ENCODE results near the gene CUEDC1. TPM values are rescaled to one million over a fixed set of nuclear protein-coding genes. Genes with fewer than 3 reads are reported as not detected.

CUEDC1 gene
- total RNA-seq, 3 donors from 2014 or later: 13.0 to 18.0 (median 14.5) TPM

DNA sequence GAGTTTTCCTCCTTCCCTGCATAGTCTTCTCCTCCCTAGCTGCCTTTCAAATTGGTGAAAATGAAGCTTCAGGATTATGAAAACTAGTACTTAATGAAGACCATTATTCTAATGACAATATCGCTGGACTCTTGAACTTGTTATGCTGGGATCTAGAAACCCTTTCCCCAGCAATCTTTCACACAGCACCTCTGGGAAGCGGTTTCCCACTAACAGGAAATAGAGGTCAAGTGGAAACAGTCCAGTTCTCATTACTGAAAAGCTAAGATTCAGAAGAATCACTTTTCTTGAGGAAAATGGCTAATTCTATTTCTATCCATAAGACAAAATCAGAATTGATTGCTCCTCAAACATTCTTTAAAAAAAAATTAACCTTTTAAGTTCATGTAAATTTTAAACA lies 34.8 kb upstream of the CUEDC1 start:
- no peak for DNase-seq (ENCODE audit: low spot score in 2 of 2)
- no peaks in the 10 kb centered on the region for H3K27me3 ChIP-seq
- intact Hi-C loops (cut with DNase I; ENCODE audit: low total_unique reads): loop anchor here (10.0 kb wide), 2 partner anchors 125 to 945 kb away; no protein-coding TSS in a partner anchor
- H3K4me1 ChIP-seq: peaks cover 0 to 9% of the 10 kb centered on the region in 2 donors
- TF ChIP-seq POLR2A (IDR thresholded peaks at IDR 0.05): no peak
- TF ChIP-seq, protein P1, sequence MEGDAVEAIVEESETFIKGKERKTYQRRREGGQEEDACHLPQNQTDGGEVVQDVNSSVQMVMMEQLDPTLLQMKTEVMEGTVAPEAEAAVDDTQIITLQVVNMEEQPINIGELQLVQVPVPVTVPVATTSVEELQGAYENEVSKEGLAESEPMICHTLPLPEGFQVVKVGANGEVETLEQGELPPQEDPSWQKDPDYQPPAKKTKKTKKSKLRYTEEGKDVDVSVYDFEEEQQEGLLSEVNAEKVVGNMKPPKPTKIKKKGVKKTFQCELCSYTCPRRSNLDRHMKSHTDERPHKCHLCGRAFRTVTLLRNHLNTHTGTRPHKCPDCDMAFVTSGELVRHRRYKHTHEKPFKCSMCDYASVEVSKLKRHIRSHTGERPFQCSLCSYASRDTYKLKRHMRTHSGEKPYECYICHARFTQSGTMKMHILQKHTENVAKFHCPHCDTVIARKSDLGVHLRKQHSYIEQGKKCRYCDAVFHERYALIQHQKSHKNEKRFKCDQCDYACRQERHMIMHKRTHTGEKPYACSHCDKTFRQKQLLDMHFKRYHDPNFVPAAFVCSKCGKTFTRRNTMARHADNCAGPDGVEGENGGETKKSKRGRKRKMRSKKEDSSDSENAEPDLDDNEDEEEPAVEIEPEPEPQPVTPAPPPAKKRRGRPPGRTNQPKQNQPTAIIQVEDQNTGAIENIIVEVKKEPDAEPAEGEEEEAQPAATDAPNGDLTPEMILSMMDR (IDR thresholded peaks at IDR 0.05): no peak
- no peak for TF ChIP-seq POLR2AphosphoS5 (IDR thresholded peaks at IDR 0.05)
- H3K36me3 ChIP-seq: no peaks in the 10 kb centered on the region
- no peak overlapping the region for H3K4me3 ChIP-seq
- no peaks in the 10 kb centered on the region for H3K9me3 ChIP-seq
- no peak overlapping the region for H3K27ac ChIP-seq

GRCh38 chr17:57988301-57989250 lies 33.4 kb upstream of the CUEDC1 start:
- no peaks in the 10 kb centered on the region for H3K27me3 ChIP-seq
- peak overlapping the region; percentile 99 for H3K27ac ChIP-seq
- TF ChIP-seq POLR2A (IDR thresholded peaks at IDR 0.05): no peak
- TF ChIP-seq POLR2AphosphoS5 (IDR thresholded peaks at IDR 0.05): peak in 1 of 3 donors; percentile 31
- no peaks in the 10 kb centered on the region for H3K9me3 ChIP-seq
- no peaks in the 10 kb centered on the region for H3K36me3 ChIP-seq
- H3K4me3 ChIP-seq: peak overlapping the region; percentile 87 to 93 (median 92)
- intact Hi-C loops (cut with DNase I; ENCODE audit: low total_unique reads): loop anchor here (2.0 to 5.0 kb wide), 2 partner anchors 32 to 126 kb away; no protein-coding TSS in a partner anchor
- peak; percentile 56 to 66 for DNase-seq (ENCODE audit: low spot score in 2 of 2)
- H3K4me1 ChIP-seq: peaks cover 0 to 14% of the 10 kb centered on the region in 2 donors

- Histone ChIP-seq H3K4me3 (peak within 1 kb of the TSS; percentile 87 to 93 (median 92)), H3K36me3 (no peaks in the 10 kb centered on the region), H3K4me1 (peaks cover 5 to 11% of the 10 kb centered on the region in 2 donors), H3K9me3 (no peaks in the 10 kb centered on the region), H3K27me3 (no peaks in the 10 kb centered on the region), H3K27ac (peak within 1 kb of the TSS; percentile 99)
- TF ChIP-seq, protein P1 (IDR thresholded peaks at IDR 0.05): no peak
- peak; percentile 23 for TF ChIP-seq POLR2A (IDR thresholded peaks at IDR 0.05)
- intact Hi-C loops (cut with DNase I; ENCODE audit: low total_unique reads): loop anchor here (2.0 to 5.0 kb wide), 2 partner anchors 31 to 125 kb away; no protein-coding TSS in a partner anchor
- peak; percentile 54 to 68 for DNase-seq (ENCODE audit: low spot score in 2 of 2)
Measured at GRCh38 chr17:57987581-57988300, 32.5 kb upstream of the CUEDC1 start, which contains the start of gene VEZF1. TSS of gene VEZF1 (minus strand) at chr17:57988254. CDS start at chr17:57988111, 143 bp downstream.

DNA sequence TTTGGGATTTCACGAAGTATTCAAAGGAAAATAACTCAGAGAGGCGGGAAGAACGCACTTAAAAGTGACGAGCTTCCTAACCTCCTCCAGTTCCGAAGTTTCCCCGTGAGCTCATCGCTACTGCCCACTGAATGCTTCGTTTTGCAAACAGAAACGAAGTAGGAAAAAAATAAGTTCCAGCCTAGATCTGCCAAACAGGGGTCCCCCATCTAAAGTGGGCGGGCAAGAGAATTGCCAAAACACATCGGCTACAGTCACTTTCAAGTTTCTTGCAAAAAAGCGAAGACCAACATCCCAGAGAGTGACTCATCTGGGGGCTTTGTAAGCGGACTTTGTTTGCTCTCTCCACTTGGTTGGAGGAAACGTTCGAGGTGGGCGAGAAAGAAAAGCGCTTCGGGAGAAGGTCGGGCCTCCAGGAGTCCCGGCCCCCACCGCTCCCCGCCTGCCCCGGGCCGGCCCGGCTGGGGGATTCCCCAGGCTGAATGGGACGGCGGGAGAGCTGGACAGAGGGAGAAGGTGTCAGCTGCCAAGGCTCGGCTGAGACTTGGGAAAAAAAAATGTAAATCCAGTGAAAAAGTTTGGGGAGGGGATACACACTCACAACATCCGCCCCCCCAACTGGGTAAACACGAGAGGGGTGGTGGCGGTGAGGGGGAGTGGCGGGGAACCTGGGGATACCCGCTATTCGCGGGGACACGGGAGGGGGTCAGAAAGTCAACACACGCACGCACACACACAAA lies 31.8 kb upstream of the CUEDC1 start:
- Histone ChIP-seq H3K36me3 (no peaks in the 10 kb centered on the region), H3K9me3 (no peaks in the 10 kb centered on the region), H3K4me1 (peaks cover 9 to 16% of the 10 kb centered on the region in 2 donors), H3K27me3 (no peaks in the 10 kb centered on the region), H3K4me3 (peak overlapping the region; percentile 87 to 93 (median 92)), H3K27ac (peak overlapping the region; percentile 99)
- DNase-seq (ENCODE audit: low spot score in 2 of 2): peak in 1 of 2 donors; percentile 43
- intact Hi-C loops (cut with DNase I; ENCODE audit: low total_unique reads): loop anchor here (5.0 kb wide), 1 partner anchor 125 kb away; no protein-coding TSS in a partner anchor
- TF ChIP-seq POLR2A (IDR thresholded peaks at IDR 0.05) (no peak), POLR2AphosphoS5 (IDR thresholded peaks at IDR 0.05) (peak in 1 of 3 donors; percentile 54)
- TF ChIP-seq, protein P1 (IDR thresholded peaks at IDR 0.05): no peak

DNA sequence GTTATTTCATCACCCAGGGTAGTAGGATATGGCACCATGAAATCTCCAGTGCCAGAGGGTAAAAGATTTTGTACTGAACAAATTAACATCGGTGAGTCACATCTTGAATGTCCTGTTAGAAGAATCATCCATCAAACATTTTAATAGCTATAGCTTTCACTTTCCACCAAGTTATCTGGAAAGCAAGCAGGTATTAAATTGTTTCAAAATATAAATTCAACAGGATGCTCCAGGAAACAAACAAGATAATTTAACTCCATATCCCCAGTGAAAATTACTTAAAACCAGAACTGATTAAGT lies 30.4 kb upstream of the CUEDC1 start:
- Histone ChIP-seq H3K9me3 (no peaks in the 10 kb centered on the region), H3K36me3 (no peaks in the 10 kb centered on the region), H3K27me3 (no peaks in the 10 kb centered on the region), H3K4me3 (peak overlapping the region in 1 of 3 donors; percentile 24), H3K4me1 (peaks cover 9 to 16% of the 10 kb centered on the region in 2 donors), H3K27ac (peak overlapping the region in 1 of 2 donors; percentile 2)
- no peak for DNase-seq (ENCODE audit: low spot score in 2 of 2)
- TF ChIP-seq POLR2AphosphoS5 (IDR thresholded peaks at IDR 0.05) (no peak), POLR2A (IDR thresholded peaks at IDR 0.05) (no peak)
- TF ChIP-seq, protein P1 (IDR thresholded peaks at IDR 0.05): no peak
- intact Hi-C loops (cut with DNase I; ENCODE audit: low total_unique reads): loop anchor here (5.0 kb wide), 1 partner anchor 123 kb away; no protein-coding TSS in a partner anchor
